ENCODE results near the gene HOXC12.
A peak's percentile ranks its signal among the peaks of the same experiment; 100 is the strongest.

The HOXC12 gene

DNA sequence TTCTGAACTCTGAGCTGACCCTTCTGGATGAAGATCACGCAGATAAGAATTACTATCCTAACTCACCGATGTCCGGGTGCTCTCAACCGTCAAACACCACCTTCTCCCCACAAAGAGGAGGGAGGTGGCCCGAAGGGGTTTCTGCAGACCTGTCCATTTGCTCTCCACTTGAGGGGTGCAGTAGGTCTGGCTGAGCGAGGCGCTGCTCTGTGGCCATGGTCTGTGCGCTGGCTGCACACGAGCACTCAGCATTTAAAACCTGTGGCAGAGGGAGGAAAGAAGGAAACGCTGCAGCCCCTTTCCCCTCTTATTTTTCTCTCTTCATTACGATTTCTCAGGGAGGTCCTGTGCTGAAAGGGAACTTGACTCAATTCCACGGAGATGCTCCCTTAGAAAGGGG is 17.6 kb upstream of the HOXC12 start:
- TF ChIP-seq POLR2A (IDR thresholded peaks at IDR 0.05; ENCODE audit: low read length) (no peak), GATA1 (IDR thresholded peaks at IDR 0.05; ENCODE audit: low read depth, low read length) (no peak)
- DNase-seq = no peak

DNA sequence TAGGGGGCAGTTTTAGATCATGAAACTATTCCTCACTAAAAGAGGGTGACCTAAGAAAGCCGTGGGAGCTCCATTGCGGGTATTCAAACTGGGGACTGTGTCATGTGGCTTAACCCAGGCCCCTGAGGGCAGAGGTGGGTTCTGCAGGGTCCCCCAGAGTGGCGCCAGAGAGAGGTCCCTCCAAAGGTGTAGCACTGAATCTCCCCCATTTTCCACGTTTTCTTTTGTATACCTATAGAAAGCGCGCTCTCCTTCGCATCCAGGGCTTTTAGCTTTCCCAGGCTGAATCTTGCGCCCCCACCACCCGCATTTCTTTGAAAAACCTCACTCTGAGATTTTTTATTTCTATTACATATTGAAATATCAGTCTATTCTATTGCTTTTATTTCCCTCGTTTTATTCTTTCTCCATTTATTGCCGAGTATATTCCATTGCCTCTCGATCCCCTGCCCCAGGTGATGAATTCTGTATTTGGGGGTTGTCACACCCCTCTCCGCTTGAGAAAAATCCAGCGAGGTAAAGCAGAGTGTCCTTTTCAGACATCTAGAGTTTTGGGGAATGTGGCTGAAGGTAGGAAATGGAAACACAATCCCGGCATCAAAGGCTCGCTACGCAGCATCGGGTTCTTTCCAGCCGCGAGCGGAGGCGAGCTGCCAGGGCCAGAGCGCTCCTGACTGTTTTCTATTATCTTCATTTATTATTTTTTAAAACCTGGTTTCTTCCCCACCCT is 16.9 kb upstream of the HOXC12 start:
- TF ChIP-seq POLR2A (IDR thresholded peaks at IDR 0.05; ENCODE audit: low read length) = no peak
- no peak for TF ChIP-seq GATA1 (IDR thresholded peaks at IDR 0.05; ENCODE audit: low read depth, low read length)

DNA sequence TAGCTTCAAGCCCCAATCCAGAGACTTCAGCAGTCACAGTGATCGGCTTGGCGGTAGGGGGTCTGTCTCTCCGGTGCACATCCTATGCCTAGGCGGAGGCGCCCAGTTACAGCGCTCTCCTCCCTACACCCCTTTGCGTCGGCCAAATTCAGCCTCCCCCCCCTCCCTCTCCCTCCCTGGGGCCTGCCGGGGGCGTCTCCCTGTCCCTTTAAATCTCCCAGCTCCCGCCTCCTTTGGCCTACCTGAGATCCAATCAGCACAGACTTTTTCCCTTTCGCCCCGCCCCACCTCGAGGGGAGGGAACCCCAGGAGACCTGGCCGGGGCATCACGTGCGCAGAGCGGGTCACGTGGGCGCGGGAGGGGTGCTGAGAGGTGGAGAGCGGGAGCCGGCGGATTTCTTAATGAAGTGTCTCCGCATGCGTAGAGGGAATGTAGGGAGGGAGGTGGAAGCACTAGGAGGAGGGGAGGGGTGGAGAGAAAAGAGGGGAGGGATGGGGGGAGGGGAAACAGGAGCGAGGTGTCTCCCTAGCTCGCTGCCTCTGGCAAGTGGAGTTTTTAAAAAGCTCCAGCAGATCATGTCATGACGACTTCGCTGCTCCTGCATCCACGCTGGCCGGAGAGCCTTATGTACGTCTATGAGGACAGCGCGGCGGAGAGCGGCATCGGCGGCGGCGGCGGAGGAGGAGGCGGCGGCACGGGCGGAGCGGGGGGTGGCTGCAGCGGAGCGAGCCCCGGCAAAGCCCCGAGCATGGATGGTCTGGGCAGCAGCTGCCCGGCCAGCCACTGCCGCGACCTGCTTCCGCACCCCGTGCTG is 16.2 kb upstream of the HOXC12 start, which contains the start of gene HOXC13:
TSS of gene HOXC13 (plus strand) at position 506 of the 815 bp plus-strand sequence. CDS start at position 582, 76 bp downstream.
- TF ChIP-seq GATA1 (IDR thresholded peaks at IDR 0.05; ENCODE audit: low read depth, low read length) (no peak), POLR2A (IDR thresholded peaks at IDR 0.05; ENCODE audit: low read length) (no peak)
- DNase-seq = peak; percentile 37 to 65

More for the DNA sequence above, 16.9 kb upstream of the HOXC12 start:
- no peak for DNase-seq

DNA sequence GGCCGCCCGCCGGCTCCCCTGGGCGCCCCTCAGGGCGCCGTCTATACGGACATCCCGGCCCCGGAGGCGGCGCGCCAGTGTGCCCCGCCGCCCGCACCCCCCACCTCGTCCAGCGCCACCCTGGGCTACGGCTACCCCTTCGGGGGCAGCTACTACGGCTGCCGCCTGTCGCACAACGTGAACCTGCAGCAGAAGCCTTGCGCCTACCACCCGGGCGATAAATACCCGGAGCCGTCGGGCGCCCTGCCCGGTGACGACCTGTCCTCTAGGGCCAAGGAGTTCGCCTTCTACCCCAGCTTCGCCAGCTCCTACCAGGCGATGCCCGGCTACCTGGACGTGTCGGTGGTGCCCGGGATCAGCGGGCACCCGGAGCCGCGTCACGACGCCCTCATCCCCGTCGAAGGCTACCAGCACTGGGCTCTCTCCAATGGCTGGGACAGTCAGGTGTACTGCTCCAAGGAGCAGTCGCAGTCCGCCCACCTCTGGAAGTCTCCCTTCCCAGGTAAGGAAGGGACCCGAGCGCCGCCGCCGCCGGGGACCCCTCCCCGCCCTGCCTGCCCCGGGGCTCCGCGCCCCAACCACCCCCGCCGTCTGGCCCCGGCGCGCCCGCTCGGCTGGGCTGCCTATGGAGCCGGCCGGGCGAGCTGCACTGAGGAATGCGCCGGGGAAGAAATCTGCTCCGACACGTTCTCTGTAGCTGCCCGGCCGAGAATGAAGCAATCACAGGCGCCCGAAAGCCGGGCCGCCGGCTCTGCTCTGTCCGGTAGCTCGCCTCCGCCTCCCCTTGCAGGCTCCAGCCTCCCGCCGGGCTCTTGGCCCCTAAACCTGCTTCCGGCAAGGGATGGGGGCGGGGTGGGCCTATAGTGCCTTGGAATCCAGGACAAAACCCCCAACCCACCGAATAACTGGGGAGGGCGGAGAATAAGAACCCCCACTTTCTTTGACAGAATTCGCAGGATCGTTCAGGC is 15.3 kb upstream of the HOXC12 start:
- DNase-seq = no peak
- no peak for TF ChIP-seq POLR2A (IDR thresholded peaks at IDR 0.05; ENCODE audit: low read length)
- TF ChIP-seq GATA1 (IDR thresholded peaks at IDR 0.05; ENCODE audit: low read depth, low read length) = no peak

DNA sequence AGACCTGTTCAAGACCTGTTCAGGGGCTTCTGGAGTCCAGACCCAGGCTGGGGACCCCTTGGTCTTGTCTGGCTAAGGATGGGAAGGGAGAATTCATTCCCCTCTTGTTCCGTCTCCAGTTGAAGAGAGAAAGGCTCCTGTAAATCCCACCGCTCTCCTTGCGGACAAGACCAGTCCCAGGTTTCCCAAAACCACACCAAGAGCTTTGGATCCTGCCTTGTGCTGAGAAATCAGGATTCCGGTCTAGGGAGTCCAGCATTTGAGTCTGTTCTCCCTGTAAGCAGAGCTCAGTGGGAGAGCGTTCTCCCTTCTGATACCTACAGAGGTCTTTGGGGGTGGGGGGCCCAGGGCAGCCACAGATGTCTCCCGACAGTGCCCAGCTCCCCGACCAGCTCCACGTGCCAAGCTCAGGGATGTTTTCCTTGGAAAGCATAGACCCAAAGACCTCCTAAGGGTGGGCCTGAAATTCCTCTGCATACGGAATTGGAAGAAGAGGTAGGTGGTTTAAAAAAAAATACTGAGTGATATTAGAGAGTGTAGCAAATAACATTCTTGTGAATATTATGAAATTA is 14.2 kb upstream of the HOXC12 start:
- DNase-seq = no peak
- TF ChIP-seq POLR2A (IDR thresholded peaks at IDR 0.05; ENCODE audit: low read length) (no peak), GATA1 (IDR thresholded peaks at IDR 0.05; ENCODE audit: low read depth, low read length) (no peak)

DNA sequence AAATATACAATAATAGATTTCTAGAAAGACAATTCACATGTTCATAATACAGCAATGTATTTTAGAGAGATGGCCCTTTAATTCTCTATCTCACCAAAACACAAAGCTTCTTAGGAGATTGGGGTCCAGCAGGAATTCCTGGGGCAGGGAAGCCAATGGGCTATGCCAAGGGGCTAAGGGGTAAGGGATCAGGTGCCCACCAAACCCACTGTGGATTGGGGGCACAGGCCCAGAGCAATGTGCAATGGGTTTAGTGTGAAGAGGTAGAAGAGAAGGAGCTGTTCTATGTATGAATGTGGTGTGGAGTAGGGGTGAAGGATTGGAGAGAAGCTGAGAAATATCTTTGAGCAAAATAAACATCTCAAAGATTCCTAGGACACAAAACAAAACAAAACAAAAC is 13.5 kb upstream of the HOXC12 start:
- no peak for TF ChIP-seq GATA1 (IDR thresholded peaks at IDR 0.05; ENCODE audit: low read depth, low read length)
- no peak for TF ChIP-seq POLR2A (IDR thresholded peaks at IDR 0.05; ENCODE audit: low read length)
- DNase-seq = no peak

DNA sequence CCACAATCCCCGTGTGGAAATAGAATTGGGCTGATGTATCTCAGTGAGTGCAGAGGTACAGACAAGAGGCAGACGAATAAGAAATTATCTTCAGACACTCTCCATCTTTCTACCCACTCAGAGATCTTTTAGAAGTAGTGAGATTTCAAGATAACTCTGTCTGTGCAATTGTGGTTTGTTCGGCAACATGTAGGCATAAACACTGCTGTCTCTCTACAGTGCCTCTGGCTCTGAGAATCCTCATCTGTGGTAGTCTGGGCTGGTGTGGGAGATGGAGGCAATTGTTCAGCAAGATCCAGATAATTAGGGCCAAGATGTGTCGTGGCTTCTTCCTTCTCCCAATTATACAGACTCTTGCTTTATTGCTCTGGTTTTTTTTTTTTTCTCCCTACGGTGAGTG is 13.0 kb upstream of the HOXC12 start:
- TF ChIP-seq GATA1 (IDR thresholded peaks at IDR 0.05; ENCODE audit: low read depth, low read length) (no peak), POLR2A (IDR thresholded peaks at IDR 0.05; ENCODE audit: low read length) (no peak)
- DNase-seq = no peak

DNA sequence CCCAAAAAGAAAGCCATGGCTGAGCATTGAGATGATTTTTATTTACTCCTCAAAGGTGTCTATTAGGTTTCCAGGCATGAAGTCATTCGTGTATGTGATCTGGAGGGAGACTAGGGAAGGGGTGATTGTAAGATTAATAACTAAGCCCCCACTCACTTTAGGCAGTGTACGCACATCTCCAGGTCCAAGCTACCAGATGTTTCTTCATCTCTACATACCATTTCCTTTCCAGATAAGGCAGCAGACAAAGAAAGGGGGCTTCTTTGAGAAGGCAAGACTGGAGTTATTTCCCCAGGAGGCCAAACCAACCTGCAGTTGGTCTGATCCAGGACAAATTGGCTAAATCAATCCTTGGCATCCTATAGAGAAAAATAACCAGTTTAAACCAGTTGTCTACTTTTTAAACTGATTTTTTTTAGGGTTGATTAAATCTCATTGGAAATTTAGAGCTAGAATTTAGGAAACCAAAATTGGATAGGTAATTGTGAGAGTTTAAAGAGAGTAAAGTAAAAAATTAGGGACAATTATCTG is 12.2 kb upstream of the HOXC12 start:
- TF ChIP-seq GATA1 (IDR thresholded peaks at IDR 0.05; ENCODE audit: low read depth, low read length) (no peak), POLR2A (IDR thresholded peaks at IDR 0.05; ENCODE audit: low read length) (no peak)

DNA sequence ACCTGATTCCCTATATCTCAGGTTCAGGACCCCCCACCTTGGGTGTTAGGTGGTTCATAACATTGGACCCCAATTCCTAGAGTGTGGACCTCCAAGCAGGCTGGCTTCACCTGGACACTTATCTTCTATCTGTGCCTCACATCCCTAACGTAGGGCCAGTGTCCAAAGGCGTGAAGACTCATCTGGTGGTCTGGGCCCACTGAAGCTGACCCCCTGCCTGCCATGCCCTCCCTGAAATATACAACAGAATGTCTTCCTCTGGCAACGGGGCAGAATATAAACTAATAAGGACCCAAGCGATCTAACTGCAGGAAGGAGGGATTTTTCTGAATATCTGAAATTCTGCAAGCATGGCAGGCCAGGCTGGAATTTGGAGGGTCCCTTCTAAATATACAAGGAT is 10.5 kb upstream of the HOXC12 start:
- DNase-seq = no peak
- TF ChIP-seq GATA1 (IDR thresholded peaks at IDR 0.05; ENCODE audit: low read depth, low read length) = no peak
- TF ChIP-seq POLR2A (IDR thresholded peaks at IDR 0.05; ENCODE audit: low read length) = no peak

More for the DNA sequence above, 12.2 kb upstream of the HOXC12 start:
- DNase-seq = no peak

DNA sequence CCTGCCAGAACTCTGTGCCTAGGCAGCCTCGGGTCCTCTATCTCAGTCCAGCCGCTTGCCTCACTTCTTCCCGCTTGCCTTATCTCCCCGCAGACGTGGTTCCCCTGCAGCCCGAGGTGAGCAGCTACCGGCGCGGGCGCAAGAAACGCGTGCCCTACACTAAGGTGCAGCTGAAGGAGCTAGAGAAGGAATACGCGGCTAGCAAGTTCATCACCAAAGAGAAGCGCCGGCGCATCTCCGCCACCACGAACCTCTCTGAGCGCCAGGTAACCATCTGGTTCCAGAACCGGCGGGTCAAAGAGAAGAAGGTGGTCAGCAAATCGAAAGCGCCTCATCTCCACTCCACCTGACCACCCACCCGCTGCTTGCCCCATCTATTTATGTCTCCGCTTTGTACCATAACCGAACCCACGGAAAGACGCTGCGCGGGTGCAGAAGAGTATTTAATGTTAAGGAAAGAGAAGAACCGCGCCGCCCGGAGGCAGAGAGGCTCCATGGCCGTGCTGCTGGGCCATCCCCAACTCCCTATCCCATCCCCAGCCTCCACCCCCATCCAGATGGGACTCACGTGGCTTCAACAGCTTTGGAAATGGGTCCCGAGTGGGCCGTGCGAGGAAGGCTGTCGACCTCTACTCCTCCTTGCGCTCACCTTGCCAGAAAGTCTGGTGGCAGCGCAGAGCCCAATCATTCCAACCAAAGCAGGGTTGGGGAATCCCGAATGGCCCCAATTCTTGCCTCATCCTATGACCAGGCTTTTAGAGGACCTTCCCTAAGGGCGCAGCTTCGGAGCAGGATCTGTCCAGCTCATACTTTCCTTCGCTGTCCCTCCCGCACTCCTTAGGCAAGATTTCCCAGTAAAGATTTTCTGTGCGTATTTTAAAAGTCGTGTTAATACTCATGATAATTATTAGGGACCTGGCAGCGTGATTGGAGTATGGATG is 9.5 kb upstream of the HOXC12 start:
- DNase-seq = no peak

DNA sequence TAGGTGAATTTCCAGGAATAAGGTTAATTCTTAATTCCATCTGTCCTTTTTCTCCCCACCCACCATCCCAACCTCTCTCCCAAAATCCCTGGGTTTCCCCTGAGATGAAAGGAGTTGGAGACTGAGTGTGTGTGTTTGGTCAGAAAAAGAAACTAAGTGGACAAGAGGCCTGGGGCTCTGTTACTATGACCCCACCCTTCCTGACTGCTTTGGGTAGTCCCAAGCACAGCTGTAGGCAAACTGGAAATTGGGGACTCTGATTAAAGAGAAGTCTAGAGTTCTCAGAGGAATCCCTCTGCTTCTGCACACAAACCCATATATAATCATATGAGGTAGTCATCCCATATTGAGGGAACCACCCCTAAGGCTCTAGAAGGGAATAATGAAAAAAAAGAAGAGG is 7.0 kb upstream of the HOXC12 start:
- TF ChIP-seq POLR2A (IDR thresholded peaks at IDR 0.05; ENCODE audit: low read length) (no peak), GATA1 (IDR thresholded peaks at IDR 0.05; ENCODE audit: low read depth, low read length) (no peak)

More for the DNA sequence above, 9.5 kb upstream of the HOXC12 start:
- no peak for TF ChIP-seq GATA1 (IDR thresholded peaks at IDR 0.05; ENCODE audit: low read depth, low read length)
- TF ChIP-seq POLR2A (IDR thresholded peaks at IDR 0.05; ENCODE audit: low read length) = no peak

More for the DNA sequence above, 7.0 kb upstream of the HOXC12 start:
- DNase-seq = no peak
